GM19043 (cell line): ENCODE measurements around the gene LMO4.

Experiments used
- ATAC-seq: cut with Tn5 transposase; IDR thresholded peaks from one replicate; pipeline ENCODE4 v1.9.1; 2021; ENCODE audit warnings: low read depth; ENCODE audit not compliant: unreplicated experiment

Gene LMO4, protein sequence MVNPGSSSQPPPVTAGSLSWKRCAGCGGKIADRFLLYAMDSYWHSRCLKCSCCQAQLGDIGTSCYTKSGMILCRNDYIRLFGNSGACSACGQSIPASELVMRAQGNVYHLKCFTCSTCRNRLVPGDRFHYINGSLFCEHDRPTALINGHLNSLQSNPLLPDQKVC

GRCh38 chr1:87328272-87329050 lies at the start of gene LMO4:
Gene LMO4, plus strand, starts transcription at chr1:87328880. Its CDS starts 3,136 bp downstream, at chr1:87332016.
- ATAC-seq, result peak; percentile 71

GRCh38 chr1:87279536-87279875 lies 49.2 kb upstream of the LMO4 start:
- ATAC-seq, result no peak

DNA sequence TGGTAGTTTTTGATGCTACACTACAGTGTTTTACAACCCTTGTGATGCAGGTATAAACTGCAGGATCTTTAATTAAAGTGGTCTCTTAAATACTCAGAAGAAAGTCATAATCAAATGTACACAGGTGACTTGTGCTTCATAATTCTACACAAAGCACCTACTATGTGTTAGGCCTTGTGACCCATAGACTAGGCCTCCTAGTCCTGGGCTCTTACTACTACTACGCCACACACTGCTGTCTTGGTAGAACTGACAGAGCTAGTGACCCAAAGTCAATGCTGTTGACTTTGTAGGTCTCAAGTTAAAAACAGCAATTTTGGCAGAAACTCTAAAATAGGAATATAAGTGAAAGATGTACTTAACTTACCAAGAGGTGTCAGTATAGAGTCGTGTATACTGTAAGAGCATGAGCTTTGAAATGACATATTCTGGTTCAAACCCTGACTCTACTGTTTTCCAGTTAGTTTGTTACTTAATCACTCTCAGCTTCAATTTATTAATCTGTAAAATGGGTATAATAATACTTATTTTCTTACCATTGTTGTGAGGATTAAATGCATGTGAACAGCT lies 48.6 kb upstream of the LMO4 start:
- ATAC-seq, result no peak

DNA sequence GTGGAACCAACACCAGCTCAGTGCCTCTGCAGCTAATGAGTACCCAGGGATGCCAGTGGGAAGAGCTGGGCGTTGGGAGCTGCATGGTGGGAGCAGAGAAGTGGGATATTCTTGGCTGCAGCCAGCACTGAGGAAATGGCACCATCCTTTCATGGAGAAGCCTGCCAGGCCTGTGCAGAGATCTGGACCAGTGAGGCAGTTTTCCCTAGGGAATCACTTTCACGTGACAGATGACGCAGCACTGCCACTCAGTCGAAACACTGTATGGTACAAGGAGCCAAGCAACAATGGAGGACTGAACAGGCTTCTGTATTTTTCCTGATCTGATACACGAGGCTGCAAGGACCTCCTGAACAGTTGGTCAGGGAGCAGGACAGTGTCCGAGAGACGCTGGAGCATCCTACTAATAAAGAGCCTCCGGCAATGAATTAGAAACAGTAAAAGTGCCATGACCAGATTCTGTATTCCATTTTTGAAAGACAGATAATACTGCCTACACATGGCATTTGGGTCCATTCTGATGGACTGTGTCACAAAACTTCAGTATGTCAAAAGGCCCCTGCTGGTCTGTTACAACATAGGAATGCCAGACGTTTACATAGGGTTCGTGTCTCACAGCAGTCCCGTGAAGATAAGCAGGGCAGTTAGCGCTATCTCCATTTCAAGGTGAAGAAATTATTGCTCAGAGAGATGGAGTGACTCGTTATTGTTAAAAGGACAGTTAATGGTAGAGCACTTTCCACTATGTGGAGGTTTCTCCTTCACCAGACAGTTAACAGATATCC lies 44.0 kb upstream of the LMO4 start:
- ATAC-seq, result no peak

DNA sequence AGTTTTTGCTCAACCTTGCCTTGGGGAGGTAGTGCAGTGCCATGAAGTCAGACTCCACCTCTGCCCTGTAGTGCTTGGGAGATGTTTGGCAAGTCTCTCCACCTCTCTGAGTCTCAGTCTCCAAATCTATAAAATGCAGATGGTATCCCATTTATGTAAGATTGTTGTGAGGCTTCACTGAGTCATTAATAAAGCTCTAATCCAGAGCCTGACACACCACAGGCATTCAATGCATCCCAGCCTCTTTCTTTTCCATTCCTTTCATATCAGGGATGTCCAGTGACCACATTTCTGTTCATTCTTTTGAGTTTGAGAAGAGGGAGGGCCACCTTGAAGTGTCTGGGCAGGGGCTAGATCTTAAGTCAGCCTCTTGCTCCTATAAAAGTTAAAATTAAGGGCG lies 37.6 kb upstream of the LMO4 start:
- ATAC-seq, result no peak

DNA sequence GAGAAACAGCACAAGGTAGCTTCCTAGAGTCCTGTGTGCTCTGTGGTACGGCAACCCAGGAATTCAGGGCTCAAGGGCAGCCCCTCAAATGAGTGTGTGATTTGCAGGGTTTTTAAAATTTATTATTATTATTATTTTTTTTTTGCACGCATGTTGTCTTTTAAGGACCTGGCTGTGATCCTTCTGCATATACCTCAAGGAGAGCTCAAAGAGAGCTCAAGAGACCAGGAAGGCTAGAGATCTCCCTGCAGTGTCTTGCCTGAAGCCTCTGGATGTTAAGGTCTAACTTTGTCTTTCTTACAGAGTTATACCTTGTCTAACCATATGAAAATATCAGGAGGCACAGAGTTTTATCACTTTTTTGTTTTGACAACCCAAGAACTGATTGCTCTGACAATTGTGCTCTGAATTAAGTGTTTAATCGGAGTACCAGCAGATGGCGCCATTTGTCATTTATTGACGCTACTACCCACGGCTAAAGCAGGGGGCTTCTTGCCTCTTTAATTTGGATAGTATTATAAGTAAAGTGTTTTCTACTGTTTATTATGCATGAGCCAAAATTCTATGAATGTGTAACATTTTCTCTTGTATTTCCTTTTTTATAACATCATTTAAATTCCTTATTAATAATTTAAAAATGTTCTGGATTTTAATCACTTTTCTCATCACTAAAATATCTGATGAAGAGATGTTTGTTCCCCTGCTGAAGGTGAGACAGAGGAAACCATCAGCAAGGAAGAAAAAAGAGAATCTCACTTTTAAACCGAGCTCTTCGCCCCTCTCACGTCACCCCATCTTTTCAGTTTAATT lies 35.8 kb upstream of the LMO4 start:
- no peak for ATAC-seq

GRCh38 chr1:87294633-87295032 lies 34.0 kb upstream of the LMO4 start:
- ATAC-seq, result no peak

GRCh38 chr1:87295445-87296110 lies 33.1 kb upstream of the LMO4 start:
- ATAC-seq, result no peak

GRCh38 chr1:87296206-87296605 lies 32.5 kb upstream of the LMO4 start:
- no peak for ATAC-seq

DNA sequence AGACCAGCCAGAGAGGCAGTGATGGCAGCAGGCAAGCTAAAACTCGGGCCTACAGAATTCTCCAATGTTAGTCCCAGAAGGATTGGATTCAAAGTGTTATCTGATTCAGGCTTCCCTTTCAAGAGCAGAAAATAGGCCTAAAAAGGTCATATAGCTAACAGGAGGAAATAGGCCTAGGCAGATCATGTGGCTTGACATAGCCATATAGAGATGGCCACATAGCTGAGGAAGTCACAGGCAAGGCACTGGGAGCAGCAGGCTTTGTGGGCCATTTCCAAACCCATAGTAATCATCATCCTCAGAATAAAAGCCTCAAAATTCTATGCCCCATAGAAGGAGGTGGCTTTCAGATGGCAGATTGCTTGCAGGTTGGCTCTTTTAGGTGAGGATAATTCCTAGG lies 29.0 kb upstream of the LMO4 start:
- ATAC-seq, result no peak

DNA sequence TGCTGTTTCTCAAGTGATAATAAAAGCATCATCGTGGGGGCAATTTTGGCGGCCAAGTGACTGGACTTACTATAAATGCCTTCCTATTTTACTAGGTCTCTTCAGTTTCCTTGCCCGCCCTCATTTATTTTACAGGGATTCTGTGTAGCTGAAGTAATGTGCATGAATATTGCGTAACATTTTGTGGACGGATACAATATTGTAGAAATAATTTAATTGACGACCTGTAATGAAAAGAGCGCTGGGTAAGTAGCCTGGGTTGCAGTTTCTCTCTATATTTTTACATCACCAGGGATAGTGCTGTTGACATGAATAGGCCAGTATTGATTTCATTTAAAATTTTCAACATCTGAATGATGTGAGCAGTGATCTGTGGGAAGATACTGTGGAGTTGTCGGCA lies 28.1 kb upstream of the LMO4 start:
- no peak for ATAC-seq

GRCh38 chr1:87305151-87305550 lies 23.5 kb upstream of the LMO4 start:
- no peak for ATAC-seq

DNA sequence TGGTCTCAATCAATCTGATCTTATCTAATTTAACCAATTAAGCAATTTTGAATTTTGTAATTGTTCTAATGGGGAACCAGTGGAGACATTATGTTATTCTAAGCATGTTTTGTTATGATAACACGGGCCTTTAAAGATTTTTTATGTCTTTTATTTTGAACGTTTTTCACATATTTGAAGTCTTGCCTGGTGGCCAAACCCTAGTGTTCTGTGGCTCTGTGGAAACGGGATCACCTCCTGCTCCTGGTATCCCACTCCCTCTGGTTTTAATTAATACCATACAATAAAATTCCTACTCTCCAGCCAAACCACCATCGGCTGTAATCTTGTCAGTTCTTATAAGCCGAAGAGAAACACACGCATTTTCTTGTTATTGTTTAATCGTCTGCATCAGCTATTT lies 22.9 kb upstream of the LMO4 start:
- ATAC-seq, result no peak

DNA sequence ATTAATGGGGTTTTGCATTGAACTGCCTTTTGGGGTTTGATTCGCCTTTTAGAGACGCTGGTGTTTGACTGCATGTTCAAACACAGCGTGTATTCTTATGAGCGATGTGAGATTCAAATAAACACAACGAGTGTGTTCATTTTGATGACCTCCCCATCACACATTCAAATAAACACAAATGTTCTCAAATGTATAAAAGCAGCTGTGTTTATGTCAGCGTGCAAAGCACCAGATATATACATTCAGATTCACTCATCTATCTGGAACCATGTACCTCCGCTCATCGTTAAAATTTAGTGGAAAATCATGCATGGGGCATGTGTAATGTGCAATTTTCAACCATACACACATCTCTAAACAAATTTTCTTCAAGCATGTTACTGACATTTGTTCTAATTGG lies 21.4 kb upstream of the LMO4 start:
- no peak for ATAC-seq

DNA sequence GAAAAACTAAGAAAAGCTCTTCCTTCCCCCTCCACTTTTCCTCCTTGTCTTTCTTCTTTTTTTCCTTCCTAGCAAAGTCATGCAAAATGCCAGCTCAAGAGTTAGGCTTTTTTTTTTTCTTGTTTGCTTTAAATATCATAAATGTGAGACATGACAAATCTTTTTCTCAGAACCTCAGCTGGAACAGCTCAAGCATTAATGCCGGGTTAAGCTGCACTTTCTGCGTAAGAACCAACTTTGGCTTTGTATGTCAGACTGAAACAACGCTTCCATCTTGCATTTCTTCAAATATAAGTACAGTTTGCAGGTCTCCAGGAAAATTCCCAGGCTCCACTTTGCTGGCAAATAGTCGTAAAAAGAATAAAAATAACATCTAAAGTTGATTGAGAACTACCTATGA lies 20.7 kb upstream of the LMO4 start:
- ATAC-seq, result no peak

GRCh38 chr1:87314091-87314490 lies 14.6 kb upstream of the LMO4 start:
- ATAC-seq, result no peak

DNA sequence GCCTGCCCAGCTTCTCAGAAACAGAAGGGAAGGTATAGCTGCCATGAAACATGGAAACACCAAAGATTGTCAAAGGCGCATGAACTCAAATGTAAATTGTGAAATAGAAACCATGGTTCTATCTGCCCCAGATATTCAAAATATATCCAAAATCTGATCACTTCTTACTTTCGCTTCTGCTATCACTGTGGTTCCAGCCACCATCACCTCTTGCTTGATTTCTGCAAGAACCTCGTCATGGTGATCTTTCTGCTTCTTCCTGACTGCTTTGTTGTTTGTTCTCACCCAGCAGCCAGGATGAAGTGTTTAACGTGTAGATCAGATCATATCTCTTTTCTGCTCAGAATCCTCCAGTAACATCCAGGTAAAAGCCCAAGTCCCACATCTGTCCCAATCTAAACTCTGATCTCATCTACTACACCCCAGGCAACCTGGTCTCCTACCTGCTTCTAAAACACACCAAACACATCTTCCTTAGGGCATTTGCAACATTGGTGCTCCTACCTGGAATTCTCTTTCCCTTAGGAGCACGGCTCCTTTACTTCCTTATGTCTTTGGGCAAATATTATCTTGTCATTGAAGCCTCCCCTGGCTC lies 10.5 kb upstream of the LMO4 start:
- ATAC-seq, result no peak

DNA sequence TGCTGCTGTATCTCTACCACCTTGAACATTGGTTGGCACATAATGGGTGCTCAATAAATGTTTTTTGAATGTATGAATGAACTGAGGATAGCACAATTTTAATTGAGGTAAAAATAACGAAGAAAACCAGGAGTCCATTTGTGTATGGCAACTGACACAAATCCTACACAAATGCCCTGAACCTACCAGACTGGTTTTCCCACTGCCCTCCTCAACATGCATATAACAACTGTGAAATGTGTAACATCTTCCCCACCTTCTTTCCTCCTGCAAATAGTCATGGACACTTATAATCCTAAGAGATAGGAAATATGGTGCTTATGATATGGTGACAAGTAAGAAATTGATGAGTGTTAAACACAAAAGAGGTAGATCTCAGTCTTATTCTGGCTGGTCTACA lies 9.9 kb upstream of the LMO4 start:
- ATAC-seq, result no peak

GRCh38 chr1:87325982-87326738 lies 2.5 kb upstream of the LMO4 start:
- ATAC-seq, result no peak
